Measurements from ENCODE around the gene GEMIN2. TPM values are rescaled to one million over a fixed set of nuclear protein-coding genes. Genes with fewer than 3 reads are reported as not detected.
"Not testable (repeated sequence)": the region's sequence is repeated elsewhere in the genome, so short reads cannot be mapped to it uniquely, and the experiment has no call there.

Gene GEMIN2
- 13.8 TPM for total RNA-seq
- polyA plus RNA-seq (ENCODE audit: insufficient read depth, low read depth, low replicate concordance): 17.2 TPM
- long read RNA-seq, donor 1, transcript GEMIN2-202 (10 exons, 1,420 nt): major isoform, 5 of 13 reads
- long read RNA-seq, donor 1, partial matches to known transcripts: 0 of 13 reads
- long read RNA-seq, donor 1, other reads (novel, unspliced or antisense): 0 of 13 reads
- long read RNA-seq, donor 2, partial matches to known transcripts: 0 of 7 reads
- long read RNA-seq, donor 2, other reads (novel, unspliced or antisense): 0 of 7 reads
- long read RNA-seq, donor 3, partial matches to known transcripts: 5 of 11 reads
- long read RNA-seq, donor 3, other reads (novel, unspliced or antisense): 0 of 11 reads
- long read RNA-seq, donor 4, transcript GEMIN2-202 (10 exons, 1,420 nt): major isoform, 5 of 15 reads
- long read RNA-seq, donor 4, partial matches to known transcripts: 0 of 15 reads
- long read RNA-seq, donor 4, other reads (novel, unspliced or antisense): 10 of 15 reads
- long read RNA-seq, donor 5, partial matches to known transcripts: 0 of 1 reads
- long read RNA-seq, donor 5, other reads (novel, unspliced or antisense): 0 of 1 reads
- long read RNA-seq, donor 6, transcript GEMIN2-202 (10 exons, 1,420 nt): major isoform, 13 of 39 reads
- long read RNA-seq, donor 6, partial matches to known transcripts: 18 of 39 reads
- long read RNA-seq, donor 6, other reads (novel, unspliced or antisense): 0 of 39 reads
- long read RNA-seq, donor 7, transcript GEMIN2-202 (10 exons, 1,420 nt): major isoform, 5 of 10 reads
- long read RNA-seq, donor 7, partial matches to known transcripts: 0 of 10 reads
- long read RNA-seq, donor 7, other reads (novel, unspliced or antisense): 1 of 10 reads
- long read RNA-seq, donor 8, transcript GEMIN2-202 (10 exons, 1,420 nt): major isoform, 6 of 7 reads
- long read RNA-seq, donor 8, partial matches to known transcripts: 0 of 7 reads
- long read RNA-seq, donor 8, other reads (novel, unspliced or antisense): 0 of 7 reads
- long read RNA-seq, donor 9, partial matches to known transcripts: 0 of 6 reads
- long read RNA-seq, donor 9, other reads (novel, unspliced or antisense): 0 of 6 reads
- long read RNA-seq, donor 10, partial matches to known transcripts: 9 of 19 reads
- long read RNA-seq, donor 10, other reads (novel, unspliced or antisense): 0 of 19 reads

GRCh38 chr14:39114073-39114838, at the start of gene GEMIN2:
Gene GEMIN2 (plus strand): TSS chr14:39114323. CDS start chr14:39114339, 16 bp downstream.
- Histone ChIP-seq H3K4me1 (ENCODE audit: control insufficient read depth in 2 of 3, insufficient read depth in 2 of 3, low read depth in 1 of 3, low read length in 3 of 3) (no peaks in the 10 kb centered on the region), H3K36me3 (ENCODE audit: control insufficient read depth in 2 of 3, insufficient read depth in 3 of 3, low read length in 3 of 3) (peaks cover 0 to 11% (median 0%) of the 10 kb centered on the region in 3 donors), H3K27me3 (ENCODE audit: control insufficient read depth, insufficient read depth, low read length) (no peaks in the 10 kb centered on the region), H3K9me3 (ENCODE audit: control insufficient read depth in 2 of 3, insufficient read depth in 1 of 3, low read length in 3 of 3) (no peaks in the 10 kb centered on the region), H3K9ac (ENCODE audit: low read length in 3 of 3) (peak within 1 kb of the TSS; percentile 33 to 95 (median 68)), H3K27ac (ENCODE audit: low read depth in 2 of 2, low read length in 2 of 2) (peak within 1 kb of the TSS; percentile 20 to 63), H3K4me3 (ENCODE audit: low read length in 3 of 3) (peak within 1 kb of the TSS; percentile 61 to 98 (median 87))
- intact Hi-C loops (cut with DNase I): no loop called here
- DNase-seq: peak; percentile 93 to 98 (median 96)
- no peak for TF ChIP-seq CTCF (IDR thresholded peaks at IDR 0.05; ENCODE audit: borderline replicate concordance, extremely low read depth, insufficient read depth)
- peak; percentile 74 for FAIRE-seq

GRCh38 chr14:39069169-39069805, 44.8 kb upstream of the GEMIN2 start:
- H3K4me3 ChIP-seq (ENCODE audit: low read length in 3 of 3); FAIRE-seq; H3K27me3 ChIP-seq (ENCODE audit: control insufficient read depth, insufficient read depth, low read length); DNase-seq; H3K9ac ChIP-seq (ENCODE audit: low read length in 3 of 3); H3K27ac ChIP-seq (ENCODE audit: low read depth in 2 of 2, low read length in 2 of 2); intact Hi-C loops (cut with DNase I); H3K4me1 ChIP-seq (ENCODE audit: control insufficient read depth in 2 of 3, insufficient read depth in 2 of 3, low read depth in 1 of 3, low read length in 3 of 3); H3K9me3 ChIP-seq (ENCODE audit: control insufficient read depth in 2 of 3, insufficient read depth in 1 of 3, low read length in 3 of 3): not testable (repeated sequence)
- H3K36me3 ChIP-seq (ENCODE audit: control insufficient read depth in 2 of 3, insufficient read depth in 3 of 3, low read length in 3 of 3): peaks cover 3 to 27% (median 9%) of the 10 kb centered on the region in 3 donors

- H3K9ac ChIP-seq (ENCODE audit: low read length in 3 of 3): no peak overlapping the region
- intact Hi-C loops (cut with DNase I): no loop called here
- DNase-seq (no peak), FAIRE-seq (no peak)
- H3K4me3 ChIP-seq (ENCODE audit: low read length in 3 of 3): no peak overlapping the region
- no peaks in the 10 kb centered on the region for H3K9me3 ChIP-seq (ENCODE audit: control insufficient read depth in 2 of 3, insufficient read depth in 1 of 3, low read length in 3 of 3)
- peaks cover 3 to 26% (median 5%) of the 10 kb centered on the region in 3 donors for H3K36me3 ChIP-seq (ENCODE audit: control insufficient read depth in 2 of 3, insufficient read depth in 3 of 3, low read length in 3 of 3)
- no peak overlapping the region for H3K27ac ChIP-seq (ENCODE audit: low read depth in 2 of 2, low read length in 2 of 2)
- H3K4me1 ChIP-seq (ENCODE audit: control insufficient read depth in 2 of 3, insufficient read depth in 2 of 3, low read depth in 1 of 3, low read length in 3 of 3): no peaks in the 10 kb centered on the region
- no peaks in the 10 kb centered on the region for H3K27me3 ChIP-seq (ENCODE audit: control insufficient read depth, insufficient read depth, low read length)
- TF ChIP-seq CTCF (IDR thresholded peaks at IDR 0.05; ENCODE audit: borderline replicate concordance, extremely low read depth, insufficient read depth): no peak
Observed at GRCh38 chr14:39069923-39070322, 44.2 kb upstream of the GEMIN2 start.

All from kidney (tissue), 22 donors.